H1 (cell line): ENCODE measurements around the gene PRRG3. TPM values are rescaled to one million over a fixed set of nuclear protein-coding genes. Genes with fewer than 3 reads are reported as not detected.

Experiments
- CTCF ChIA-PET: fragments of 300-600 bp; sonication (Branson Sonifier 250); formaldehyde crosslinking; loops from one replicate; lab custom pipeline; 2021; ENCODE audit not compliant: partially characterized antibody; lab: Charles Lee
- POLR2A ChIA-PET: fragments of 300-600 bp; sonication (Branson Sonifier 250); formaldehyde crosslinking; loops from one replicate; lab custom pipeline; 2021; ENCODE audit warnings: inconsistent platforms; ENCODE audit not compliant: partially characterized antibody; lab: Charles Lee
- DNase-seq, 2 experiments: peaks; one replicate each; pipeline versions ENCODE4 v3.0.0 to v3.0.0-alpha.2; 2010 to 2022; ENCODE audit warnings: low spot score in 2 of 2, low read depth in 1 of 2, mixed read lengths in 1 of 2
- FAIRE-seq: peaks from 2 replicates; lab custom pipeline; 2011; peaks lifted over from hg19 to GRCh38; lab: Jason Lieb, UNC
- H2AFZ ChIP-seq: 2 replicates; pipeline ENCODE4 v1.8.1; 2012; ENCODE audit warnings: low read length, inconsistent platforms
- H2AK5ac ChIP-seq: 2 replicates; pipeline ENCODE4 v1.6.1; 2013; ENCODE audit warnings: low read depth, low read length
- H2BK120ac ChIP-seq: replicated peaks from 2 replicates; pipeline ENCODE3; 2013; ENCODE audit warnings: low read depth, low read length, inconsistent platforms
- H2BK12ac ChIP-seq: 2 replicates; pipeline ENCODE4 v1.6.1; 2013; ENCODE audit warnings: low read depth, low read length
- H2BK15ac ChIP-seq: 2 replicates; pipeline ENCODE4 v1.6.1; 2013; ENCODE audit warnings: low read length
- H2BK20ac ChIP-seq: 2 replicates; pipeline ENCODE4 v1.6.1; 2013; ENCODE audit warnings: low read length
- H2BK5ac ChIP-seq: 2 replicates; pipeline ENCODE4 v1.6.1; 2013; ENCODE audit warnings: low read depth, low read length
- H3K14ac ChIP-seq: 2 replicates; pipeline ENCODE4 v1.6.1; 2013; ENCODE audit warnings: inconsistent platforms; ENCODE audit not compliant: insufficient read length
- H3K18ac ChIP-seq: 2 replicates; pipeline ENCODE4 v1.6.1; 2013; ENCODE audit warnings: low read length; ENCODE audit errors: extremely low read depth
- H3K23ac ChIP-seq: 2 replicates; pipeline ENCODE4 v1.6.1; 2013; ENCODE audit warnings: inconsistent platforms; ENCODE audit not compliant: insufficient read length
- H3K23me2 ChIP-seq: 2 replicates; pipeline ENCODE4 v1.6.1; 2013; ENCODE audit warnings: low read depth, low read length
- H3K27ac ChIP-seq: 2 replicates; pipeline ENCODE4 v1.6.1; 2011; ENCODE audit warnings: low read depth, low read length, inconsistent platforms
- H3K27me3 ChIP-seq, 4 experiments: replicated peaks in 1 of 4; 1 replicate in 1 of 4; 2 replicates in 3 of 4; pipeline versions ENCODE4 v1.6.1 to v1.8.1; 2011 to 2013; ENCODE audit warnings: low read length in 3 of 4, mild to moderate bottlenecking in 3 of 4, inconsistent platforms in 2 of 4, mixed read lengths in 2 of 4, moderate library complexity in 1 of 4; ENCODE audit not compliant: control insufficient read depth in 3 of 4, insufficient read depth in 3 of 4; ENCODE audit errors: extremely low read depth in 1 of 4
- H3K36me3 ChIP-seq, 4 experiments: 2 replicates each; pipeline versions ENCODE4 v1.6.1 to v1.8.1; 2011 to 2013; ENCODE audit warnings: mild to moderate bottlenecking in 4 of 4, low read length in 3 of 4, moderate library complexity in 2 of 4, control low read depth in 1 of 4, inconsistent platforms in 1 of 4; ENCODE audit not compliant: insufficient read depth in 4 of 4, control insufficient read depth in 2 of 4
- H3K4ac ChIP-seq: replicated peaks from 2 replicates; pipeline ENCODE3; 2013; ENCODE audit warnings: low read length, low read depth, mixed read lengths, inconsistent platforms; ENCODE audit not compliant: insufficient read length
- H3K4me1 ChIP-seq, 4 experiments: replicated peaks in 1 of 4; 1 replicate in 1 of 4; 2 replicates in 3 of 4; pipeline versions ENCODE4 v1.6.1 to v1.8.1; 2011 to 2013; ENCODE audit warnings: low read length in 3 of 4, inconsistent platforms in 2 of 4, mixed read lengths in 1 of 4; ENCODE audit not compliant: insufficient read depth in 4 of 4, control insufficient read depth in 3 of 4
- H3K4me2 ChIP-seq, 2 experiments: 2 replicates each; pipeline versions ENCODE4 v1.6.1 to v1.8.1; 2011 to 2013; ENCODE audit warnings: low read depth in 2 of 2, low read length in 2 of 2, control low read depth in 1 of 2, inconsistent platforms in 1 of 2, mild to moderate bottlenecking in 1 of 2; ENCODE audit not compliant: insufficient read depth in 1 of 2
- H3K4me3 ChIP-seq, 4 experiments: fragments of 200-600, 300-600 bp in 1 of 4; sonication (generic), shearing (Covaris generic), sonication (Bioruptor Twin) in 1 of 4; 2 replicates each; pipeline versions ENCODE4 v1.5.1 to v1.8.1; 2011 to 2016; ENCODE audit warnings: low read length in 4 of 4, low read depth in 3 of 4, control low read depth in 2 of 4, inconsistent platforms in 2 of 4, mild to moderate bottlenecking in 2 of 4, mixed read lengths in 1 of 4, moderate library complexity in 1 of 4; ENCODE audit not compliant: insufficient read depth in 2 of 4; ENCODE audit errors: extremely low read depth in 1 of 4
- H3K56ac ChIP-seq: replicated peaks from 2 replicates; pipeline ENCODE3; 2013; ENCODE audit warnings: low read depth, mild to moderate bottlenecking, mixed read lengths, low read length, inconsistent platforms; ENCODE audit not compliant: insufficient read length
- H3K79me1 ChIP-seq: 2 replicates; pipeline ENCODE4 v1.6.1; 2013; ENCODE audit warnings: low read depth, low read length, control low read depth
- H3K79me2 ChIP-seq, 2 experiments: 2 replicates each; pipeline versions ENCODE4 v1.6.1 to v1.8.1; 2012 to 2013; ENCODE audit warnings: low read length in 2 of 2, mild to moderate bottlenecking in 2 of 2, inconsistent platforms in 1 of 2; ENCODE audit not compliant: insufficient read depth in 2 of 2, control insufficient read depth in 1 of 2
- H3K9ac ChIP-seq, 4 experiments: replicated peaks in 1 of 4; 1 replicate in 1 of 4; 2 replicates in 3 of 4; pipeline versions ENCODE4 v1.6.1 to v1.8.1; 2011 to 2013; ENCODE audit warnings: low read depth in 3 of 4, low read length in 3 of 4, control low read depth in 2 of 4, mild to moderate bottlenecking in 2 of 4, moderate library complexity in 2 of 4, inconsistent platforms in 1 of 4; ENCODE audit errors: extremely low read depth in 1 of 4
- H3K9me3 ChIP-seq, 2 experiments: 2 replicates each; pipeline versions ENCODE4 v1.6.1 to v1.8.1; 2012 to 2013; ENCODE audit warnings: mild to moderate bottlenecking in 2 of 2, moderate library complexity in 2 of 2, control low read depth in 1 of 2, inconsistent platforms in 1 of 2, low read depth in 1 of 2, low read length in 1 of 2, mixed read lengths in 1 of 2; ENCODE audit not compliant: insufficient read depth in 2 of 2
- H4K20me1 ChIP-seq, 2 experiments: replicated peaks in 1 of 2; 2 replicates each; pipeline versions ENCODE3 to v1.8.1; 2011 to 2013; ENCODE audit warnings: inconsistent platforms in 2 of 2, low read length in 2 of 2, mild to moderate bottlenecking in 1 of 2; ENCODE audit not compliant: insufficient read depth in 2 of 2, control insufficient read depth in 1 of 2
- H4K5ac ChIP-seq: 2 replicates; pipeline ENCODE4 v1.6.1; 2013; ENCODE audit warnings: low read length, low read depth, mixed read lengths, inconsistent platforms; ENCODE audit not compliant: insufficient read length
- H4K8ac ChIP-seq: 2 replicates; pipeline ENCODE4 v1.8.0; 2013; ENCODE audit warnings: mild to moderate bottlenecking, moderate library complexity, low read length, inconsistent platforms; ENCODE audit not compliant: insufficient read depth; ENCODE audit errors: extremely low read depth
- H4K91ac ChIP-seq: replicated peaks from 2 replicates; pipeline ENCODE3; 2013; ENCODE audit warnings: low read length, mixed read lengths, inconsistent platforms; ENCODE audit not compliant: insufficient read length
- CTBP2 ChIP-seq: IDR thresholded peaks from 2 replicates; pipeline ENCODE4 v1.7.0; 2011; ENCODE audit warnings: borderline replicate concordance, mild to moderate bottlenecking, moderate library complexity, mixed read lengths, low read length; ENCODE audit not compliant: insufficient read depth, insufficient read length
- CTCF ChIP-seq, 3 experiments: IDR thresholded peaks; 1 replicate in 2 of 3; 2 replicates in 1 of 3; pipeline versions ENCODE4 v1.5.1 to v1.6.1; 2011; ENCODE audit warnings: low read length in 3 of 3, mild to moderate bottlenecking in 3 of 3, inconsistent platforms in 2 of 3, low read depth in 1 of 3, moderate library complexity in 1 of 3; ENCODE audit not compliant: insufficient read depth in 1 of 3; ENCODE audit errors: control extremely low read depth in 1 of 3
- GABPA ChIP-seq: IDR thresholded peaks from 2 replicates; pipeline ENCODE4 v1.6.1; 2011; ENCODE audit warnings: mild to moderate bottlenecking, low read length, moderate library complexity, borderline replicate concordance; ENCODE audit not compliant: insufficient read depth
- KDM5A ChIP-seq: fragments of 200-600 bp; IDR thresholded peaks from 2 replicates; pipeline ENCODE4 v1.7.1; 2012; ENCODE audit warnings: mild to moderate bottlenecking, low read length, inconsistent platforms, mixed read lengths
- NRF1 ChIP-seq: IDR thresholded peaks from 2 replicates; pipeline ENCODE4 v1.6.1; 2011; ENCODE audit warnings: mild to moderate bottlenecking, low read depth, low read length, improper control_type of control experiment
- RNF2 ChIP-seq: fragments of 200-900, 300-1000 bp; sonication (generic); IDR thresholded peaks from 2 replicates; pipeline ENCODE4 v1.7.1; 2016; ENCODE audit warnings: borderline replicate concordance, low read depth, mild to moderate bottlenecking, antibody characterized with exemption, low read length; ENCODE audit not compliant: poor library complexity, severe bottlenecking; ENCODE audit errors: missing control alignments
- TEAD4 ChIP-seq: IDR thresholded peaks from 2 replicates; pipeline ENCODE4 v1.6.1; 2012; ENCODE audit warnings: low read depth, low read length, inconsistent platforms, mixed read lengths
- WGBS, 2 experiments: shearing (Covaris generic) in 1 of 2; methylation state at CpG; one replicate each; pipeline versions ENCODE4 v1.1.6 to v1.1.7; 2013 to 2015; ENCODE audit warnings: low lambda C conversion rate in 2 of 2, mixed read lengths in 2 of 2, inconsistent platforms in 1 of 2, low coverage in 1 of 2, missing lambda C conversion rate in 1 of 2; ENCODE audit not compliant: insufficient replicate concordance in 2 of 2, insufficient coverage in 1 of 2, insufficient read length in 1 of 2; ENCODE audit errors: extremely low coverage in 1 of 2, missing lambda C conversion rate in 1 of 2; 5-methylcytosine and 5-hydroxymethylcytosine counted together
- polyA plus RNA-seq, 7 experiments: library from polyadenylated mRNA; depleted of rRNA in 3 of 7; stranded (reverse) in 5 of 7; unstranded in 2 of 7; fragments of >200 nt in 5 of 7; fragments of 200-250 nt in 2 of 7; gene quantifications; 1 replicate in 5 of 7; 2 replicates in 1 of 7; 4 replicates in 1 of 7; pipeline versions ENCODE4 v1.2.1 to v1.2.3, GENCODE V29; 2011 to 2013; ENCODE audit warnings: missing spikeins in 2 of 7, mixed read lengths in 2 of 7
- total RNA-seq: library from RNA; stranded (reverse); fragmentation: NEBNext Ultra II Directional; extraction: Animal tissue kit (Norgen Biotek cat#: 25700); gene quantifications from 2 replicates; pipeline ENCODE4 v1.2.1, GENCODE V29; 2021

Gene PRRG3
- total and polyA plus RNA-seq, 2 of the 8 experiments (the other 6 are each of a cell fraction or from before 2014, with no cell fraction given) = 4.2 to 5.4 TPM

- FAIRE-seq = no peak
- H3K79me2 ChIP-seq = no peaks in the 10 kb centered on the region
- H3K4me2 ChIP-seq = no peak overlapping the region
- H2AFZ ChIP-seq = no peak overlapping the region
- WGBS, 2 experiments = 40% methylated on average over 1 of the region's 2 CpGs; no CpG with 5 or more reads in 1 of the 2 experiments
- H3K56ac ChIP-seq = no peak overlapping the region
- H3K36me3 ChIP-seq = no peaks in the 10 kb centered on the region
- H4K5ac ChIP-seq = no peak overlapping the region
- H3K27me3 ChIP-seq = no peaks in the 10 kb centered on the region
- H2AK5ac ChIP-seq = no peak overlapping the region
- H2BK12ac ChIP-seq = no peak overlapping the region
- no peak overlapping the region for H3K27ac ChIP-seq
- H4K91ac ChIP-seq = no peak overlapping the region
- H2BK120ac ChIP-seq = no peak overlapping the region
- no peak overlapping the region for H3K9ac ChIP-seq
- no peak overlapping the region for H2BK20ac ChIP-seq
- H3K79me1 ChIP-seq = no peaks in the 10 kb centered on the region
- no peak overlapping the region for H3K14ac ChIP-seq
- ChIA-PET CTCF (interaction anchor here (0.6 to 2.6 kb wide), 8 partner anchors 9 to 1106 kb away, joined by 3 to 9 read pairs (median 5); no protein-coding TSS in a partner anchor), POLR2A (no interaction called here)
- H3K4ac ChIP-seq = no peak overlapping the region
- no peak overlapping the region for H4K8ac ChIP-seq
- H3K23me2 ChIP-seq = no peaks in the 10 kb centered on the region
- H3K18ac ChIP-seq = no peak overlapping the region
- H3K4me3 ChIP-seq = no peak overlapping the region
- H3K4me1 ChIP-seq = peaks cover 0 to 4% (median 1%) of the 10 kb centered on the region in 4 experiments; a peak in 3 of 7 replicates
- no peak overlapping the region for H2BK15ac ChIP-seq
- no peaks in the 10 kb centered on the region for H3K9me3 ChIP-seq
- no peaks in the 10 kb centered on the region for H4K20me1 ChIP-seq
- no peak overlapping the region for H3K23ac ChIP-seq
- no peak overlapping the region for H2BK5ac ChIP-seq
- DNase-seq = no peak
- TF ChIP-seq NRF1 (no peak), KDM5A (no peak), GABPA (no peak), CTBP2 (no peak), RNF2 (no peak), TEAD4 (no peak), CTCF (IDR thresholded peaks at IDR 0.05; ENCODE audit: control extremely low read depth in 1 of 3, insufficient read depth in 1 of 3, low read depth in 1 of 3, low read length in 3 of 3) (no peak)
- TF ChIP-seq, all 59 proteins: peak for 0
These were observed 16.5 kb downstream of the PRRG3 start for GRCh38 chrX:151711787-151712186.
